Mononuclear cell (primary cell): ENCODE data around the gene COL15A1. TPM values are rescaled to one million over a fixed set of nuclear protein-coding genes. Genes with fewer than 3 reads are reported as not detected.
"Not testable (repeated sequence)": the region's sequence is repeated elsewhere in the genome, so short reads cannot be mapped to it uniquely, and the experiment has no call there.

Experiments used
- H3K27me3 ChIP-seq: 2 replicates; pipeline ENCODE4 v1.6.0; 2011; ENCODE audit warnings: low read length, control low read depth; ENCODE audit not compliant: insufficient read depth
- H3K4me1 ChIP-seq: 2 replicates; pipeline ENCODE4 v1.5.1; 2011; ENCODE audit warnings: mild to moderate bottlenecking, low read length, control low read depth; ENCODE audit not compliant: insufficient read depth
- H3K4me3 ChIP-seq: 2 replicates; pipeline ENCODE4 v1.5.1; 2011; ENCODE audit warnings: mild to moderate bottlenecking, low read length, moderate library complexity
- H3K9me3 ChIP-seq: 2 replicates; pipeline ENCODE4 v1.5.1; 2011; ENCODE audit warnings: low read depth, mild to moderate bottlenecking, control low read depth, low read length
- total RNA-seq: library from RNA; depleted of rRNA; stranded (reverse); fragments of >200 nt; gene quantifications from one replicate; pipeline ENCODE4 v1.2.3, GENCODE V29; 2012

COL15A1 gene
- total RNA-seq, 1 donor: not detected

DNA sequence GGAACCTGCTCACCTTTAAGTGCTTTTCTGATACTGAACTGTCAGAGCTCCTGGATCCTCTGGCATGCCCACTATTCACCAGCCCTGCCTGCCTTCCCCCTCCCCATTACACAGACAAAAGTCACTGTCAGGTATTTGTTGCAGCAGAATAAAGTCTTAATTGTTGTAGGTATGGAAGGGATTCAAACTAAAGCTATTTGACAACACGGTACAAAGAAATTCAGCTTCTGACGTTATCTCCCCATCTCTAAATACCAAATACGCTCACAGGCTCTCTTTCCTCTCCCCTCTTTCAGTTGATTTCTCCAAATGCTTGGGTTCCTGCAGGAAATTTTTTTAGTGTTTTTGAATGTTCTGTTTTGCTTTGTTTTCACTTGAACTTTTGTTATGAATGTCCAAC is 151.9 kb downstream of the COL15A1 start:
- no peaks in the 10 kb centered on the region for H3K27me3 ChIP-seq
- H3K9me3 ChIP-seq: no peaks in the 10 kb centered on the region
- H3K4me1 ChIP-seq: peaks cover 20% of the 10 kb centered on the region
- H3K4me3 ChIP-seq: no peak overlapping the region

DNA sequence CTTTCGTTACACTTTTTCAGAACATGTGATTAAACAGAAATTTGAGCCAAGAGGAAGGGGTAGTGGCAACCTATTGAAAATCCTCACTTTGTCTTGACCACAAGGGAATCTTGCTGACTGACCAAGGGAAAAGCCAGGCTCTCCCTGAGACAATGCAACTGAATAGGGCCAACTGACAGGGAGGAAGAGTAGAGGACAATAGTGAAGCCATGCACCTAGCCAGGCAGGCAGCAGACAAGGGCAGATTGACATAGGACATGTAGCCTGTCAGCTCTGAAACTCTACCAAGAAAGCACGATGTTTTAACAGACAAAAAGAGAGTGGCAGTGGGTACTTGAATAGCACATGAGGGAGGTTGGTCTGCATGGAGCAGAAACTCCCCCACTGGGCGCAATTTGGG is 152.7 kb downstream of the COL15A1 start:
- no peak overlapping the region for H3K4me3 ChIP-seq
- H3K27me3 ChIP-seq: no peaks in the 10 kb centered on the region
- H3K9me3 ChIP-seq: no peaks in the 10 kb centered on the region
- peaks cover 20% of the 10 kb centered on the region for H3K4me1 ChIP-seq

DNA sequence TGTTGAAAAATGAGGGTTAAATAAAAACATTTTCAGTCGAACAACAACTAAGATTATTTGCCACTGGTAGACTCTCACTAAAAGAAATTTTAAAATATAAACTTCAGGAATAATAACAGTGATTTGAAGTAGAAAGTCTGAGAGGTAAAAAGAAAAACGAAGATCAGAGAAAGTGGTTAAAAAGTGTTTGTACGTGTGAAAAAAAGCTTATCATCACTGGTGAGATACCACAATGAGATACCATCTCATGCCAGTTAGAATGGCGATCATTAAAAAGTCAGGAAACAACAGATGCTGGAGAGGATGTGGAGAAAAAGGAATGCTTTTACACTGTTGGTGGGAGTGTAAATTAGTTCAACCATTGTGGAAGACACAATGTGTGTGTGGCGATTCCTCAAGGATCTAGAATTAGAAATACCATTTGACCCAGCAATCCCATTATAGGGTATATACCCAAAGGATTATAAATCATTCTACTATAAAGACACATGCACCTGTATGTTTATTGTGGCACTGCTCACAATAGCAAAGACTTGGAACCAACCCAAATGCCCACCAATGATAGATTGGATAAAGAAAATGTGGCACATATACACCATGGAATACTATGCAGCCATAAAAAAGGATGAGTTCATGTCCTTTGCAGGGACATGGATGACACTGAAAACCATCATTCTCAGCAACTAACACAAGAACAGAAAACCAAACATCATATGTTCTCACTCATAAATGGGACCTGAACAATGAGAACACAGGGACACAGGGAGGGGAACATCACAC is 156.3 kb downstream of the COL15A1 start:
- not testable (repeated sequence) for H3K27me3 ChIP-seq, H3K9me3 ChIP-seq, H3K4me3 ChIP-seq
- peaks cover 13% of the 10 kb centered on the region for H3K4me1 ChIP-seq

DNA sequence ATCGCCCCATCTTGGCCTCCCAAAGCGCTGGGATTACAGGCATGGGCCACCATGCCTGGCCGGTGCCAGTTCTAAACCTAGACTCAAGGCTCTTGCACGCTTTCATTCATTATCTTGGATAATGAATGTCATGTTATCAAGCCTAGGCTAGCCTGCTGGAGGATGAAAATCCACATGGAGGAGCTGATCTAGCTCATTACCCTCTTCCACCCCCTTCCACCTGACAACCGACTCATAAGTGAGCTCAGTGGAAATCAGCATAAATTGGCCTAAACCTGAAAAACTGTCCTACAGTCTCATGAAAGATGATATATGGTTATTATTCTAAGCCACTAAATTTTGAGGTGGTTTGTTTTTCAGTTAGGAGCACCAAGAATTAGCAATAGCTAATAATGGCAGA is 157.6 kb downstream of the COL15A1 start:
- H3K4me1 ChIP-seq: peaks cover 16% of the 10 kb centered on the region
- no peaks in the 10 kb centered on the region for H3K9me3 ChIP-seq
- no peaks in the 10 kb centered on the region for H3K27me3 ChIP-seq
- H3K4me3 ChIP-seq: no peak overlapping the region

DNA sequence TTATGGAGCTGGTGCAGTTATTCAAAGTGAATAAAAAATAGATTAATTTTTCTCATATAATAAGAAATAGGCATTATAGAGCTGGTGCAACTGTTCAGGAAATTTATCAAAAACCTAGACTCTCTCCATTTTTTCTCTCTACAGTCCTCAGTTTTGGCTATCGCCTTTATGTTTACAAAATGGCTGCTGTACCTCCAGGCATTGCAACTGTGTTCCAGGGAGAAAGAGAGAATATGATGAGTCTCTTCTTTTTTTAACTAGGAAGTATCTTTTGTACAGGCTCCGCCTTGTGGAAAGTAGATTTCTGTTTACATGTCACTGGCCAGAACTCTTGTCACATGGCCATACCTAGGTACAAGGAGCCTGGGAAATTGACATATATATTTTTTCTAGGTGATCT is 158.1 kb downstream of the COL15A1 start:
- H3K4me3 ChIP-seq: no peak overlapping the region
- no peaks in the 10 kb centered on the region for H3K27me3 ChIP-seq
- H3K4me1 ChIP-seq: peaks cover 21% of the 10 kb centered on the region
- H3K9me3 ChIP-seq: no peaks in the 10 kb centered on the region

DNA sequence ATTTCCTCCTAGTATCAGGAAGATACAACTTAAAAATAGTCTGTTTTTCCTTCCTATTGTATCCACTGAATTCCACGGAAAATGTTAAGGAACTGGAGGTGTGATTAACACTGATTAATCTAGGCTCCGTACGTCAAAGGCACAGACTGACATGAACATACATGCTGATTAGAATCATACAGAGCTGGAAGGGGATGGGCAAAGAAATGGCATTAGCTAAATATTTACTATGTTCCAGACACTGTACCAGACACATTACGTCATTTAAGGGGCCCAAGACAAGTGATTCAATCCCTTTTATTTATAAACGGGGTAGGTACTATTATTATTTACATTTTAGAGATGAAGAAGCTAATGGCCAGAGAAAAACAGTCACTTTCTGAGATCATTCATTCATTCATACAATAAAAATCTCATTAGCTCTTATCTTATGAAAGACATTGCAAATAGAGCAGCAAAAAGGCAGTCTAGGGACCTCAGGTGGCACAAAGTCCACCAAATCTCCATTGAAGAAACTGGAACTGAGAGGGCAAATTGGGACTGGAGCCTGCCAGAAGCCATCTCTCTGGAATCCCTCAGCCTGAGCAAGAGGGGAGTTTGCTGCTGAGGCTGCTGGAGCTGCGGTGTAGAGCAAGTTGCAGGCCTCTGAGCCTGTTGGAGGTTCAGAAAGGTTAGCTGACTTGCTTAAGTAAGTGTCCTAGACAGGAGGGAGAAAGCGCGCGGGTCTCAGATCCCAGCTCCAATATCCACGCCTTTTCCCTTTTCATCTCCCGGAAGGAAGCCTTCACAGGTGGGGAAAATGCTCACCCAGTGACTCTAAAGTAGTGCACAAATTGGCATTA is 159.6 kb downstream of the COL15A1 start:
- Histone ChIP-seq H3K4me3 (no peak overlapping the region), H3K4me1 (peaks cover 36% of the 10 kb centered on the region), H3K27me3 (no peaks in the 10 kb centered on the region), H3K9me3 (no peaks in the 10 kb centered on the region)

DNA sequence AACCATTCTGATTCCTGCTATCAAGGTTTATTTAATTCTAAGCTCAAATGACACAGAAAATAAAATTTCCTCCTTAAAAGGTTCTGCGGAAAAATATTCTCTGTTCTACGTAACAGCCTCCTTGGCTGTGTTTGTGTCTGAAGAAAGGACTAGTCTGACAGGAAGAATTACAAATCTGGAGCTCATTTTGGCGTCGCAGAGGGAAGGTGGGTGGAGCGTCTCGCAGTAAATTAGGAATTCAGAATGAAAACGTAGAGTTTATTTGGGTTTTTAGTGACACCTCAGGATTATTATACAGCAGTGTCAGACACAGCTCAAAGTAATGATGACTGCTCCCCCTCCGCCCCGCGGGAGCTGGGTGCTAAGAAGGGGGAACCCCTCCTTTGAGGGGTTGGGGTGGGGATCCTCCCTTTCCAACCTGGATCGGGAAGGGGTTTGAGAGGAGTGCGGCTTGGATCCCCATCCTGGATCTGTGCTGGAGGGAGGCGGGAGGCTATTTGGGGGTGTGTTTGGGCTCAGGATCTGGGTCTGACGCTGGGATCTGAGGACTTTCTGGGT is 160.3 kb downstream of the COL15A1 start:
- Histone ChIP-seq H3K9me3 (no peaks in the 10 kb centered on the region), H3K4me3 (peak overlapping the region; percentile 61), H3K27me3 (no peaks in the 10 kb centered on the region), H3K4me1 (peaks cover 43% of the 10 kb centered on the region)

DNA sequence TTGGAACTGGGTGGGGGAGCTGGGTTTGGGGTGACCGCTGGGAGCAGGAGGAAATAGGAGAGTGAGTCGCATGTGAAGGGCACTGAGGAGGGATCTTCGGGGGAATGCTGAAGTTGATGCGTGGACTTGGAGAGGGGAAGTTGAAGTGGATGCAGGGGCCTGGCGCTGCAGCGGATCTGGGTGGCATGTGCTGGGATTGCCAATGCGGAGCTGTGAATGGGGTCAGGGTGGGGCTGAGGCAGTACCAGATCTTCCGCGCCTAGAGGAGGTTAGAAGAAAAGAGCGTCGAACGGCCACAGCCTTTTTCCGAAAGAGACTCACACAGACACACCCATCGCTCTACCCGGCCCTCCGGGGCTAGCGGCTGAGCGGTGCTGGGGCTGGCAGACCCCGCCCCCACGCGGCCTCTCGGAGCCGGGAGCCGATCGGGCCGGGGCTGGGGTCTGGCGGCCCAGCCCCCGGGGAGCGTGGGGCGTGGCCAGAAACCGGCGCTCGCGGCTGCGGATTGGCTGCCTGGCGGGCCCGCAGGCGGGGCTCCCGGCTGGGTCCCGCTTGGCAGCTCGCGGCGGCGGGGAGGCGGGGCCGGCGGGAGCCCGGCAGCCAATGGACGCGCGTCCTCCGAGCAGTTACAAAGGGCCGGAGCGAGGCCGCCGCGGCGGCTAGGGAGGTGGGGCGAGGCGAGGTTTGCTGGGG is 160.9 kb downstream of the COL15A1 start, which contains the start of gene TGFBR1:
Gene TGFBR1 (plus strand): TSS at position 655 of the 693 bp plus-strand sequence. CDS start 93 bp downstream, outside the sequence.
- H3K4me1 ChIP-seq: peaks cover 49% of the 10 kb centered on the region
- H3K9me3 ChIP-seq: no peaks in the 10 kb centered on the region

DNA sequence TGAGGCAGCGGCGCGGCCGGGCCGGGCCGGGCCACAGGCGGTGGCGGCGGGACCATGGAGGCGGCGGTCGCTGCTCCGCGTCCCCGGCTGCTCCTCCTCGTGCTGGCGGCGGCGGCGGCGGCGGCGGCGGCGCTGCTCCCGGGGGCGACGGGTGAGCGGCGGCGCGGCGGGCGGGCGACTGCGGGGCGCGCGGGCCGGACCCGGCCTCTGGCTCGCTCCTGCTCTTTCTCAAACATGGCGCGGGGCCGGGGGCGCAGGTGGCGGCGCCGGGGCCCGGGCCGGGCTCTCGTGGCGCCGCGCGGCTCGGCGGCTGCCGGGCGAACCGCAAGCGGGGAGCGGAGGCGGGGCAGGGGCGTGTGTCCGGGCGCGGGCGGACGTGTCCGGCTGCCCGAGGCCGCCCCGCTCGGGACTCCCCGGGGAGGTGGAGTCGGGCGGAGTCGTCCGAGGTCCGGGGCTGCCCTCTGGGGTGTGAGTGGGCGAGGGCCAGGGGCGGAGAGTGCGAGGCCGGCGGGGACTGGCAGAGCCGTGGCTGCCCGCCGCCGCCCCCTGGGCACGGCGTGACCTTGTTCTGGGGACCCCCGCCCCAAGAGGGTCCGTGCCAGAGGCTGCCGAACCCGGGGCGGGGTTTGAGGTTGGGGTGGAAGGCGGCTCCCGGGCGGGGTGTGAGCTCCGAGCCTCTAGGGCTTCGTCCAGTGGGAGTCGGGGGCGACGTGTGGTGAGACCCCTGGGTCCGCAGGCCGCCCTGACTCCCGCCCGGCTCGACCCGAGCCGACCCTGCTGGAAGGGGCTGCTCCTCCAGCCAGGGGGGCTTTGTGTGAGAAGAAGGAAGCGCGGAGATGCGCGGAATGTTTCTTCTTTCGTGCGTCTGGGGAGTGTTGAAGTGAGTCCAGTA is 161.7 kb downstream of the COL15A1 start:
- Histone ChIP-seq H3K9me3 (no peaks in the 10 kb centered on the region), H3K4me3 (peak overlapping the region; percentile 70), H3K4me1 (peaks cover 57% of the 10 kb centered on the region), H3K27me3 (no peaks in the 10 kb centered on the region)

More for the DNA sequence above, 160.9 kb downstream of the COL15A1 start, which contains the start of gene TGFBR1:
- no peaks in the 10 kb centered on the region for H3K27me3 ChIP-seq
- H3K4me3 ChIP-seq: peak within 1 kb of the TSS; percentile 70

DNA sequence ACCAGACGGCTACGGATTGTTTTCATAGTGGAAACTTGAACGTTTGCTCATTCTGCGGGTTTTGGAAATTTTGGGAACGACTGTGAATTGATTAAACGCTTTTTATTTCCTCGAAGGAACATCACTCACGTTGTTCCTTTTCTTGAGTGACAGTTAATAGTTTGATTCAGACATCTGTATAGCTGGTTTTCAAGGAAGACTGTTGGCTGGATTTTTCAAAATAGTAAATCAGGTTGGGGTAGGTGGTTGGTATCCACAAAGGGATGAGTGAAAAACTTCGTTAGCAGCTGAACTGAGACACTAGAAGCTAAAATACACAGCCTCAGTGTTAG is 162.3 kb downstream of the COL15A1 start:
- Histone ChIP-seq H3K4me1 (peaks cover 62% of the 10 kb centered on the region), H3K27me3 (no peaks in the 10 kb centered on the region)

DNA sequence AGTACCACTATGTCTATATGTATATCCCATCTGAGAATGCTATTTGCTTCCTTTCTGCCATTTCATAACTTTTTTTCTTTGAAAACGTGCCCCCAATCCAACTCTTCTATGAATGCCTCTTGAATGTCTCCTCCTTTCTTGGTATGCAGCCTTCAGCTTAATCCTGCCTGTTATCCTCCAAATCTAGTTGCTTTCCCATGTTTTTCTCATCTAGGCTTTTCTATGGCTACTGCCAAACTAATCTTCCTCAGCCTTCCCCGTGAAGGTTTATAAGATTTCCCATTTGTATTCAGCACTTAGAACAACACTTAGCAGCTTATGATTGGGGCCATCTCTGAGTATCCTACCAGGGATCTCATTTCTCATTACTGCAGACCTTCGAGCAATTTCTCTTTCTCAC is 163.7 kb downstream of the COL15A1 start:
- no peaks in the 10 kb centered on the region for H3K9me3 ChIP-seq
- H3K4me3 ChIP-seq: no peak overlapping the region
- H3K27me3 ChIP-seq: no peaks in the 10 kb centered on the region
- H3K4me1 ChIP-seq: peaks cover 74% of the 10 kb centered on the region

More for the DNA sequence above, 162.3 kb downstream of the COL15A1 start:
- Histone ChIP-seq H3K9me3 (no peaks in the 10 kb centered on the region), H3K4me3 (peak overlapping the region; percentile 70)

DNA sequence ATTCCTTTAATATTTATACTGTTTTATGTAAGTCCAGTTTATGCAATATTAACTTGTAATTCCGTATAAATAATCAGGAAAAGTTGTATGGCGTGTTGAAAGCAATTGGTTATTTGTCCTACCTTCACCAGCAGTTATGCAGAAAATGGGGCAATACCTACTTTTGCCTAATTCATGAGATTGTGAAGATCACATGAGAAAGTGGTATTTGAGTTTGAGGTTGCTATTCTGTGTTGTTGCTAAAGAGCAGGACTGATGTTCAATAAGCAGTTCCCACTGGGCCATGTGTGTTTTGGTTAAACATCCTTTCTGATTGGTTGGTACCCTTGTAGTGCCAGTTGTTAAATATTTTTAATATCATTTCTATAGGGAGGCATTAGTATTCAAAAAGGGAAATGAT is 164.4 kb downstream of the COL15A1 start:
- no peaks in the 10 kb centered on the region for H3K9me3 ChIP-seq
- H3K4me1 ChIP-seq: peaks cover 81% of the 10 kb centered on the region
- no peak overlapping the region for H3K4me3 ChIP-seq
- H3K27me3 ChIP-seq: no peaks in the 10 kb centered on the region

DNA sequence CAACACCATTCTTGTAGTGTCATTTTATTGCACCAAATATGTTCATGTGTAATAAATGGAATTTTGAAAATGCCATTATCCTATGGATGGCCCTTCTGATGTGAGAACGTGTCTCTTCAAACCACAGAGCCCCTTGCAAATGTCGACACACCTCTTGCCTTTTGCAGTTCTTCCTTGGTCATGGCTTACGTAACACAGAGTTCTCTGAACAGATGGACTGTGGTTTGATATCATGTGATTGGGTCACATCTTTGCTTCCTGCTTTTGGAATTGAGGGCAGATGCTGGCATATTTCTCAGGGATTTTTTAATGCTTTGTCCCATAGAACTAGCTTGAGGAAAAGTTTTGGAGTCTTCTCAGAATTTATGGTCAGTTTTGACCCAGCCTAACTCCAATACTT is 165.8 kb downstream of the COL15A1 start:
- Histone ChIP-seq H3K4me3 (no peak overlapping the region), H3K4me1 (peaks cover 80% of the 10 kb centered on the region), H3K9me3 (no peaks in the 10 kb centered on the region), H3K27me3 (no peaks in the 10 kb centered on the region)
